Measurements from ENCODE around the gene ERN1. TPM values are rescaled to one million over a fixed set of nuclear protein-coding genes. Genes with fewer than 3 reads are reported as not detected.
"Not testable (repeated sequence)": the region's sequence is repeated elsewhere in the genome, so short reads cannot be mapped to it uniquely, and the experiment has no call there.

Gene ERN1
- total RNA-seq, 1 donor = 14.7 TPM

DNA sequence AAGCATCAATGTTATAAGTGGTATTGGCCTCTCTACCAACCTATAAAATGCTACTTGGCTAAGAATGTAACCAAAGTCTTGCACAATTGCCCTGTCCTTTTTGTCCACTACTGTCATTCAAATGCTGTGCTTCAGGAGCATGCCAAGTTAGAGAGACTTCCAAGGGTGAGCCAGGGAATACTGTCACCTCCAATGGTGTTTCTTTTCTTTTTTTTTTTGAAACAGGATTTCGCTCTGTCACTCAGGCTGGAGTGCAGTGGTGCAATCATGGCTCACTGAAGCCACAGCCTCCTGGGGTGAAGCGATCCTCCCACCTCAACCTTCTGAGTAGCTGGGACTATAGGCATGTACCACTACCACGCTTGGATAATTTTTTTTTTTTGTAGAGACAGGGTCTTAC is 43.7 kb upstream of the ERN1 start:
- H3K4me3 ChIP-seq (ENCODE audit: low read depth, low read length) = no peak overlapping the region
- TF ChIP-seq, protein P1, sequence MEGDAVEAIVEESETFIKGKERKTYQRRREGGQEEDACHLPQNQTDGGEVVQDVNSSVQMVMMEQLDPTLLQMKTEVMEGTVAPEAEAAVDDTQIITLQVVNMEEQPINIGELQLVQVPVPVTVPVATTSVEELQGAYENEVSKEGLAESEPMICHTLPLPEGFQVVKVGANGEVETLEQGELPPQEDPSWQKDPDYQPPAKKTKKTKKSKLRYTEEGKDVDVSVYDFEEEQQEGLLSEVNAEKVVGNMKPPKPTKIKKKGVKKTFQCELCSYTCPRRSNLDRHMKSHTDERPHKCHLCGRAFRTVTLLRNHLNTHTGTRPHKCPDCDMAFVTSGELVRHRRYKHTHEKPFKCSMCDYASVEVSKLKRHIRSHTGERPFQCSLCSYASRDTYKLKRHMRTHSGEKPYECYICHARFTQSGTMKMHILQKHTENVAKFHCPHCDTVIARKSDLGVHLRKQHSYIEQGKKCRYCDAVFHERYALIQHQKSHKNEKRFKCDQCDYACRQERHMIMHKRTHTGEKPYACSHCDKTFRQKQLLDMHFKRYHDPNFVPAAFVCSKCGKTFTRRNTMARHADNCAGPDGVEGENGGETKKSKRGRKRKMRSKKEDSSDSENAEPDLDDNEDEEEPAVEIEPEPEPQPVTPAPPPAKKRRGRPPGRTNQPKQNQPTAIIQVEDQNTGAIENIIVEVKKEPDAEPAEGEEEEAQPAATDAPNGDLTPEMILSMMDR (IDR thresholded peaks at IDR 0.05; ENCODE audit: insufficient read depth, low read depth, low read length) = no peak
- DNase-seq (ENCODE audit: low read depth) = no peak

DNA sequence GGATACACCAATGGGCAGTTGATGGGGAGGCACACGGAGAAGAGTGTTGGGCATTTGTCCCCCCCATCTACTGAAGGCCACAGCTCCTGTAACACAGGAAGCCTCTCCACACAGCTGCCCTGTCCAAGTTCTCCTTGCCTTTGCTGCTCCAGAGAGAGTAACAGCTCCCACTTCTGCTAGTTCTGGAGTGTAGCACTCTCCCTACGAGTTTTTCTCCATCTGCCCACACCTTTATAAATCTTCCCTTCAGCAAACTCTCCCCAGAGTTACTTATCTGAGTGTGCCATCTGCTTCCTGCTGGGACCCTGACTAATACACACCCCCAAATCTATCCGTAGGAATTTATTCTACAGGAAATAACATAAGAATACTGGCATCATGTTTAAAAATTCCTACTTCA is 42.6 kb upstream of the ERN1 start:
- no peak for DNase-seq (ENCODE audit: low read depth)
- TF ChIP-seq, protein P1 (IDR thresholded peaks at IDR 0.05; ENCODE audit: insufficient read depth, low read depth, low read length) = no peak
- no peak overlapping the region for H3K4me3 ChIP-seq (ENCODE audit: low read depth, low read length)

DNA sequence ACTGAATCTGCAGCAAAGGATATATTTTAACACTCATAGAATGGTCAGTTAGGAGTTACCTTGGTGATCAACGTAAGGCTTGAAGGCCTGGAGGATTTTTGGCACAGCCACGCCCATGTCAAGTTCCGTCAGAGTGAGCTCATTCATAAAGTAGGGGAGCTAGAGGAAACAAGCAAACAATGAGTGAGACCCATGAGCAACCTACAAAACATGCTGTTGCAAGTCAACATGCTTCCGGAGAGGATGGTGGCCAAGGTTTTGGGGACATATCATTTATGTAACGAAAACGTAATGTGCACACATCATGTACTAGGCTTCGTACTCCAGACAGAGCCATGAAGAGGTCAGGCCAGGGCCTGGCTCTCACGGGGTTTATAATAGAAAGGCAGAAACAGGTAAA is 41.1 kb upstream of the ERN1 start:
- DNase-seq (ENCODE audit: low read depth) = no peak
- H3K4me3 ChIP-seq (ENCODE audit: low read depth, low read length) = no peak overlapping the region
- TF ChIP-seq, protein P1 (IDR thresholded peaks at IDR 0.05; ENCODE audit: insufficient read depth, low read depth, low read length) = no peak

DNA sequence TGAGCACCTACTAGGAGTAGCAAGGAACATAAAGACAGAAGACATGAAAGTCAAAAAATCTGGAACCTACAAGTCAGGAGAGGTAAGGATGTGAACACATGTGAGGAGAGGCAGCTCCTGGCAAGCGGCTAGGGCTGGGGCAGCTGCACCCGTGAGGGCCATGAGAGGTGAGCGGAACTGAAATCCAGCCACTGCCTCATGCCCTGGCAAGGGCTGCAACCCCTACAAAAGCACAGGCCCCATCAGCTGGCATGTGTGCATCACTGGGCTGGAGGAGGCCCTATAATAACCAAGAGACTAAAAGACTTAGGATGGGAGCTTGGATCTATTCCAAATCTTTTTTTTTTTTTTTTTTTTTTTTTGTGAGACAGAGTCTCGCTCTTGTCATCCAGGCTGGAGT is 40.3 kb upstream of the ERN1 start:
- TF ChIP-seq, protein P1 (IDR thresholded peaks at IDR 0.05; ENCODE audit: insufficient read depth, low read depth, low read length) = no peak
- no peak for DNase-seq (ENCODE audit: low read depth)
- H3K4me3 ChIP-seq (ENCODE audit: low read depth, low read length) = no peak overlapping the region

DNA sequence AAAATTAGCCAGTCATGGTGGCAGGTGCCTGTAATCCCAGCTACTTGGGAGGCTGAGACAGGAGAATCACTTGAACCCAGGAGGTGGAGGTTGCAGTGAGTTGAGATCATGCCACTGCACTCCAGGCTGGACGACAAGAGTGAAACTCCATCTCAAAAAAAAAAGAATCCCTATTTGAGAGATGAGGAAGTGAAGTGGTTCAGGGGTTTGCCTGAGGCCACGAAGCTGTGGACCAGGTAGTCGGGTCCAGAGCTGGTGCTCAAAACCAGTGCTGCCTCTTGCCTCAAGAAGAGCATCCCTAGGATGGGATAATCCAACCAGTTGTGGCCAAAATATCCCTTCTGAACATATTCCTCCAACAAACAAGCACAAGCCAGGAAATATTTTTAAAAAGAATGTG is 37.7 kb upstream of the ERN1 start:
- H3K4me3 ChIP-seq (ENCODE audit: low read depth, low read length); DNase-seq (ENCODE audit: low read depth): not testable (repeated sequence)

DNA sequence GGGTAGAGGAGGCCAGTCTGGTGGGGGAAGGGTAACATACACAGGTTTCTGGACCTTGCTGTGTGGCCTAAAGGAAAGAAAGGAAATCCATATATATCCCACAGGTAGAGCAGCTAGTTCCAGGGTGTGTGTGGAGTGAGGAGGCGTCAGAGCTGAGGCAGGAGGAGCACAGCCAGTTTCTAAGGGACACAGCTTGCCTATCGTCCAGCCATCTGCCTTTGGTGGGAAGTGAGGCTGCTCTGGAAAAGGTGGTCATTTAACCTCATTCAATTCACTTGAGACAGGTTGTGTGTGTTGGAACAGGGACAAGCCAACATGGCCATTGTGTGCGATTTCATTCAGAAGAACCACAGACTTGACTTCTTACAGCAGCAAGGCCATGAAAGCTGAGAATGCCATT is 36.9 kb upstream of the ERN1 start:
- no peak overlapping the region for H3K4me3 ChIP-seq (ENCODE audit: low read depth, low read length)
- no peak for DNase-seq (ENCODE audit: low read depth)
- TF ChIP-seq, protein P1 (IDR thresholded peaks at IDR 0.05; ENCODE audit: insufficient read depth, low read depth, low read length) = no peak

DNA sequence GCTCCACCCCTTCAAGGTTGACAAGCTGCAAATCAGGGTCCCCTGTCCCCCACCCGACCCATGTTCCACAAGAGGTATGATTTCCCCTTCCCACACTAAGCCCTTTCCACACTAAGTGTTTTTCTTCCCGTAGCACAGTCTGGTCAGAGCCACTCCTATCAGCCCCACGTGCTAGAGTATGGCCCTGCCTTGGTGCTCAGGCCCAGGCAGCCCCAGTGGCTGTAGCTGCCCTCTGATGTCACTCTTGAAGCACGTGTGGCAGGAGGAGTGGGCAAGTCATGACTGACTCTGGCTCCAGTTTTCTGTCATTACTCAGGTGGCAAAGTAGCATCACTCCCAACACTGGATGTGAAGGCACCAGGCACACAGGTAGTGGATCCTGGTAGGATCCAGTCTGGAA is 35.4 kb upstream of the ERN1 start:
- DNase-seq (ENCODE audit: low read depth) = no peak
- H3K4me3 ChIP-seq (ENCODE audit: low read depth, low read length) = no peak overlapping the region
- TF ChIP-seq, protein P1 (IDR thresholded peaks at IDR 0.05; ENCODE audit: insufficient read depth, low read depth, low read length) = no peak
